ENCODE measurements around the gene ABHD10.

DNA sequence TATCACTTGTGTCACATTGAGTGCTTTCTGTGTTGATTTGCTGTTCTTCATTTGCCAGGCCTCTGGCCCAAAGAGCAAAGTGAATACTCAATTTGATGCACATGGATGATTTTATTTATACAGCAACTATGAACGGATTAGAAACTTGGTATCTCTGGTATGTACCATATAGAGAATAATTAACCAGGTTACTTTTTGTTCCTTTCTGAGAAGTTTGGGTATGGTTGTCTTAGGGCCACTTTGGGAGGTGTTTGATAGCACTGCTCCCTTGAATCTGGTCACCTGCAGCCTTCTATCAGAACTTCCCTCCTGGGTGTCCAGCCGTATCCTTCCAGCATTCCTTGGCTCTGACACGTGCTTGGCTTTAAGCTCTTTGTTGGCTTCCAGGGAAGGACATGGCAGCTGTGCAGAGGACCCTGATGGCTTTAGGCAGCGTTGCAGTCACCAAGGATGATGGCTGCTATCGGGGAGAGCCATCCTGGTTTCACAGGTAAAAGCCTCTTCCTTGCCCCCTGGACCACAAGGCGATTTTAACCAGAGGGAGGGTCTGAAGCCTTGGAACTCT, 32.6 kb downstream of the ABHD10 start:
- TF ChIP-seq, protein P1, sequence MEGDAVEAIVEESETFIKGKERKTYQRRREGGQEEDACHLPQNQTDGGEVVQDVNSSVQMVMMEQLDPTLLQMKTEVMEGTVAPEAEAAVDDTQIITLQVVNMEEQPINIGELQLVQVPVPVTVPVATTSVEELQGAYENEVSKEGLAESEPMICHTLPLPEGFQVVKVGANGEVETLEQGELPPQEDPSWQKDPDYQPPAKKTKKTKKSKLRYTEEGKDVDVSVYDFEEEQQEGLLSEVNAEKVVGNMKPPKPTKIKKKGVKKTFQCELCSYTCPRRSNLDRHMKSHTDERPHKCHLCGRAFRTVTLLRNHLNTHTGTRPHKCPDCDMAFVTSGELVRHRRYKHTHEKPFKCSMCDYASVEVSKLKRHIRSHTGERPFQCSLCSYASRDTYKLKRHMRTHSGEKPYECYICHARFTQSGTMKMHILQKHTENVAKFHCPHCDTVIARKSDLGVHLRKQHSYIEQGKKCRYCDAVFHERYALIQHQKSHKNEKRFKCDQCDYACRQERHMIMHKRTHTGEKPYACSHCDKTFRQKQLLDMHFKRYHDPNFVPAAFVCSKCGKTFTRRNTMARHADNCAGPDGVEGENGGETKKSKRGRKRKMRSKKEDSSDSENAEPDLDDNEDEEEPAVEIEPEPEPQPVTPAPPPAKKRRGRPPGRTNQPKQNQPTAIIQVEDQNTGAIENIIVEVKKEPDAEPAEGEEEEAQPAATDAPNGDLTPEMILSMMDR (IDR thresholded peaks at IDR 0.05) = no peak
- TF ChIP-seq POLR2AphosphoS5 (IDR thresholded peaks at IDR 0.05; ENCODE audit: low read depth, low read length) (no peak), REST (IDR thresholded peaks at IDR 0.05; ENCODE audit: insufficient read depth in 1 of 2, low read depth in 2 of 2, low read length in 1 of 2) (no peak), TCF7L2 (IDR thresholded peaks at IDR 0.05; ENCODE audit: low read depth, low read length) (no peak)
